Aorta (tissue), 5 donors: ENCODE results near the gene COX6B2. TPM values are rescaled to one million over a fixed set of nuclear protein-coding genes. Genes with fewer than 3 reads are reported as not detected.

ENCODE experiments used
- ATAC-seq: fragments of 200-7000 bp; cut with Tn5 transposase; one replicate; pipeline ENCODE4 v1.9.1; 2022; ENCODE audit warnings: moderate library complexity; ENCODE audit not compliant: low FRiP score
- DNase-seq, 2 donors: peaks; one replicate each; pipeline ENCODE4 v3.0.0-alpha.2; 2020
- H3K27ac ChIP-seq, 2 donors: one replicate each; pipeline ENCODE4 v1.5.1; 2013; ENCODE audit warnings: low read length in 2 of 2, mild to moderate bottlenecking in 2 of 2, moderate library complexity in 2 of 2, control low read depth in 1 of 2, inconsistent platforms in 1 of 2, low read depth in 1 of 2
- H3K27me3 ChIP-seq, 2 donors: one replicate each; pipeline ENCODE4 v1.6.1; 2013; ENCODE audit warnings: control low read depth in 1 of 2, low read length in 1 of 2, mild to moderate bottlenecking in 1 of 2, moderate library complexity in 1 of 2; ENCODE audit not compliant: insufficient read depth in 2 of 2, control insufficient read depth in 1 of 2
- H3K36me3 ChIP-seq, 2 donors: one replicate each; pipeline ENCODE4 v1.6.1; 2013; ENCODE audit warnings: control low read depth in 1 of 2, low read length in 1 of 2, mild to moderate bottlenecking in 1 of 2; ENCODE audit not compliant: insufficient read depth in 2 of 2, control insufficient read depth in 1 of 2
- H3K4me1 ChIP-seq, 2 donors: one replicate each; pipeline ENCODE4 v1.6.1; 2013; ENCODE audit warnings: low read length in 2 of 2, control low read depth in 1 of 2, mild to moderate bottlenecking in 1 of 2, moderate library complexity in 1 of 2; ENCODE audit not compliant: insufficient read depth in 2 of 2, control insufficient read depth in 1 of 2
- H3K4me3 ChIP-seq, 2 donors: one replicate each; pipeline ENCODE4 v1.5.1; 2013; ENCODE audit warnings: low read length in 2 of 2, control low read depth in 1 of 2, mild to moderate bottlenecking in 1 of 2
- H3K9me3 ChIP-seq: one replicate; pipeline ENCODE4 v1.6.1; 2013; ENCODE audit warnings: mild to moderate bottlenecking, low read length; ENCODE audit not compliant: control insufficient read depth
- WGBS, 2 donors: extraction: QIAGEN DNeasy Blood & Tissue Kit; methylation state at CpG; one replicate each; pipeline ENCODE4 v1.1.7; 2013; 5-methylcytosine and 5-hydroxymethylcytosine counted together
- intact Hi-C, 2 donors: fragments of 100-400 bp; cut with DNase I; formaldehyde crosslinking; loops; one replicate each; pipeline versions ENCODE4 v1.14.2 to v1.15.0; 2022
- polyA plus RNA-seq, 2 donors: library from polyadenylated mRNA; stranded (reverse); fragments of 200-250 nt; gene quantifications; one replicate each; pipeline ENCODE4 v1.2.3, GENCODE V29; 2013
- total RNA-seq, 2 donors: library from RNA; stranded (reverse); fragmentation: NEBNext Ultra II Directional; extraction: Animal tissue kit (Norgen Biotek cat#: 25700); gene quantifications; one replicate each; pipeline ENCODE4 v1.2.1, GENCODE V29; 2021
- donor health status: healthy with polysubstance abuse.
- donor health status: Bipolar disorder and iron deficiency.
- donor health status: DM: no; HTN: no; CAD: no.
- donor health status: DM: no; HTN: no; CAD: no.
- donor health status: DM: yes; HTN: yes; CAD: no.

Gene COX6B2
- total and polyA plus RNA-seq, 4 donors = 0.19 to 0.99 TPM; not detected in 2

- H3K4me1 ChIP-seq = no peaks in the 10 kb centered on the region
- H3K36me3 ChIP-seq = no peaks in the 10 kb centered on the region
- intact Hi-C loops = no loop called here
- no peak overlapping the region for H3K4me3 ChIP-seq
- no peaks in the 10 kb centered on the region for H3K9me3 ChIP-seq
- H3K27me3 ChIP-seq = no peaks in the 10 kb centered on the region
- no peak overlapping the region for H3K27ac ChIP-seq
- WGBS, 2 donors = 88 to 94% methylated on average over 18 of the region's 18 CpGs
- ATAC-seq = no peak
- no peak for DNase-seq
Measured at GRCh38 chr19:55311797-55312196, 42.7 kb downstream of the COX6B2 start.

- ATAC-seq (no peak), DNase-seq (no peak)
- WGBS, 2 donors = 88 to 90% methylated on average over 9 of the region's 9 CpGs
- no peaks in the 10 kb centered on the region for H3K27me3 ChIP-seq
- no peaks in the 10 kb centered on the region for H3K9me3 ChIP-seq
- no peaks in the 10 kb centered on the region for H3K36me3 ChIP-seq
- H3K27ac ChIP-seq = no peak overlapping the region
- H3K4me3 ChIP-seq = no peak overlapping the region
- intact Hi-C loops = no loop called here
- no peaks in the 10 kb centered on the region for H3K4me1 ChIP-seq
Measured at GRCh38 chr19:55311397-55311796, 43.1 kb downstream of the COX6B2 start.

GRCh38 chr19:55310498-55310897 lies 44.0 kb downstream of the COX6B2 start:
- H3K4me1 ChIP-seq = no peaks in the 10 kb centered on the region
- no peaks in the 10 kb centered on the region for H3K27me3 ChIP-seq
- intact Hi-C loops = no loop called here
- 63 to 67% methylated on average over 7 of the region's 7 CpGs for WGBS, 2 donors
- H3K36me3 ChIP-seq = peaks cover 0 to 2% of the 10 kb centered on the region in 2 donors
- ATAC-seq = no peak
- no peaks in the 10 kb centered on the region for H3K9me3 ChIP-seq
- no peak for DNase-seq
- H3K27ac ChIP-seq = no peak overlapping the region
- H3K4me3 ChIP-seq = no peak overlapping the region

GRCh38 chr19:55309448-55309847 lies 45.1 kb downstream of the COX6B2 start:
- ATAC-seq (no peak), DNase-seq (no peak)
- H3K27me3 ChIP-seq = no peaks in the 10 kb centered on the region
- H3K4me1 ChIP-seq = no peaks in the 10 kb centered on the region
- H3K9me3 ChIP-seq = no peaks in the 10 kb centered on the region
- no peak overlapping the region for H3K4me3 ChIP-seq
- whole genome bisulfite sequencing, 2 donors = 80 to 85% methylated on average over 5 of the region's 5 CpGs
- intact Hi-C loops = no loop called here
- peaks cover 0 to 2% of the 10 kb centered on the region in 2 donors for H3K36me3 ChIP-seq
- H3K27ac ChIP-seq = no peak overlapping the region

GRCh38 chr19:55308281-55308680 lies 46.2 kb downstream of the COX6B2 start:
- 95% methylated on average over 10 to 11 of the region's 11 CpGs for WGBS, 2 donors
- intact Hi-C loops = no loop called here
- Histone ChIP-seq H3K36me3 (peaks cover 0 to 2% of the 10 kb centered on the region in 2 donors), H3K9me3 (no peaks in the 10 kb centered on the region), H3K27me3 (no peaks in the 10 kb centered on the region), H3K4me1 (no peaks in the 10 kb centered on the region), H3K4me3 (no peak overlapping the region), H3K27ac (no peak overlapping the region)
- no peak for DNase-seq
- ATAC-seq = no peak

- DNase-seq (no peak), ATAC-seq (no peak)
- 82% methylated on average over 3 of the region's 3 CpGs for WGBS, 2 donors
- Histone ChIP-seq H3K4me1 (no peaks in the 10 kb centered on the region), H3K27ac (no peak overlapping the region), H3K9me3 (no peaks in the 10 kb centered on the region), H3K4me3 (no peak overlapping the region), H3K36me3 (peaks cover 0 to 2% of the 10 kb centered on the region in 2 donors), H3K27me3 (no peaks in the 10 kb centered on the region)
- intact Hi-C loops = no loop called here
Measured at GRCh38 chr19:55306712-55307111, 47.8 kb downstream of the COX6B2 start.

- Histone ChIP-seq H3K9me3 (no peaks in the 10 kb centered on the region), H3K27ac (no peak overlapping the region), H3K36me3 (peaks cover 0 to 2% of the 10 kb centered on the region in 2 donors), H3K27me3 (no peaks in the 10 kb centered on the region), H3K4me1 (no peaks in the 10 kb centered on the region), H3K4me3 (no peak overlapping the region)
- WGBS, 2 donors = 92% methylated on average over 17 of the region's 17 CpGs
- ATAC-seq (no peak), DNase-seq (no peak)
- intact Hi-C loops = no loop called here
Measured at GRCh38 chr19:55305983-55306562, 48.4 kb downstream of the COX6B2 start.

- no peak for ATAC-seq
- H3K4me3 ChIP-seq = no peak overlapping the region
- 83% methylated on average over 9 of the region's 9 CpGs for WGBS, 2 donors
- no peak for DNase-seq
- no peaks in the 10 kb centered on the region for H3K9me3 ChIP-seq
- intact Hi-C loops = no loop called here
- no peaks in the 10 kb centered on the region for H3K27me3 ChIP-seq
- no peaks in the 10 kb centered on the region for H3K4me1 ChIP-seq
- peaks cover 0 to 2% of the 10 kb centered on the region in 2 donors for H3K36me3 ChIP-seq
- no peak overlapping the region for H3K27ac ChIP-seq
Measured at GRCh38 chr19:55305491-55305890, 49.0 kb downstream of the COX6B2 start.

- 80 to 81% methylated on average over 14 of the region's 14 CpGs for WGBS, 2 donors
- Histone ChIP-seq H3K27me3 (no peaks in the 10 kb centered on the region), H3K36me3 (peaks cover 0 to 2% of the 10 kb centered on the region in 2 donors), H3K4me1 (no peaks in the 10 kb centered on the region), H3K9me3 (no peaks in the 10 kb centered on the region), H3K27ac (no peak overlapping the region), H3K4me3 (no peak overlapping the region)
- intact Hi-C loops = no loop called here
- DNase-seq (peak in 1 of 2 donors; percentile 40), ATAC-seq (no peak)
Measured at GRCh38 chr19:55304980-55305379, 49.5 kb downstream of the COX6B2 start.
